ENCODE results near the gene ERCC6L2.

Gene ERCC6L2

GRCh38 chr9:95862343-95862742 lies 13.1 kb upstream of the ERCC6L2 start:
- DNase-seq = no peak

GRCh38 chr9:95864852-95865580 lies 10.5 kb upstream of the ERCC6L2 start:
- DNase-seq = no peak

GRCh38 chr9:95870352-95870751 lies 5.1 kb upstream of the ERCC6L2 start:
- no peak for DNase-seq

- DNase-seq = no peak
Measured at GRCh38 chr9:95870906-95871305, 4.6 kb upstream of the ERCC6L2 start.

GRCh38 chr9:95874303-95874988 lies 1.0 kb upstream of the ERCC6L2 start:
- no peak for DNase-seq

GRCh38 chr9:95874989-95875304 lies 544 bp upstream of the ERCC6L2 start:
- DNase-seq = peak in 40 of 56 donors; percentile 9 to 76 (median 43)

- no peak for DNase-seq
Measured at GRCh38 chr9:95876138-95876444, 600 bp downstream of the ERCC6L2 start.

GRCh38 chr9:95876595-95876994 lies 1.1 kb downstream of the ERCC6L2 start:
- no peak for DNase-seq

- DNase-seq = no peak
Measured at GRCh38 chr9:95877984-95878383, 2.5 kb downstream of the ERCC6L2 start.

- DNase-seq = no peak
Measured at GRCh38 chr9:95879591-95879990, 4.1 kb downstream of the ERCC6L2 start.

GRCh38 chr9:95880021-95880690 lies 4.7 kb downstream of the ERCC6L2 start:
- DNase-seq = no peak

- no peak for DNase-seq
Measured at GRCh38 chr9:95887926-95888497, 12.5 kb downstream of the ERCC6L2 start.

GRCh38 chr9:95890594-95890993 lies 15.1 kb downstream of the ERCC6L2 start:
- DNase-seq = no peak

- no peak for DNase-seq
Measured at GRCh38 chr9:95891067-95891671, 15.7 kb downstream of the ERCC6L2 start.

- DNase-seq = no peak
Measured at GRCh38 chr9:95892690-95893089, 17.2 kb downstream of the ERCC6L2 start.

- no peak for DNase-seq
Measured at GRCh38 chr9:95896580-95896979, 21.1 kb downstream of the ERCC6L2 start.

- no peak for DNase-seq
Measured at GRCh38 chr9:95901506-95901905, 26.0 kb downstream of the ERCC6L2 start.

GRCh38 chr9:95903398-95903797 lies 27.9 kb downstream of the ERCC6L2 start:
- no peak for DNase-seq

- no peak for DNase-seq
Measured at GRCh38 chr9:95907794-95908193, 32.3 kb downstream of the ERCC6L2 start.

GRCh38 chr9:95910023-95910707 lies 34.7 kb downstream of the ERCC6L2 start:
- no peak for DNase-seq

- DNase-seq = no peak
Measured at GRCh38 chr9:95910770-95911340, 35.4 kb downstream of the ERCC6L2 start.

All from nucleus accumbens (tissue), 56 donors.